Fibroblast of lung (primary cell): ENCODE data around the gene MSMB. TPM values are rescaled to one million over a fixed set of nuclear protein-coding genes. Genes with fewer than 3 reads are reported as not detected.

ENCODE experiments used
- DNase-seq, 2 donors: peaks; one replicate each; pipeline versions ENCODE4 v3.0.0 to v3.0.0-alpha.2; 2010; ENCODE audit warnings: low read depth in 2 of 2
- H2AFZ ChIP-seq: 2 replicates; pipeline ENCODE4 v1.5.1; 2012; ENCODE audit warnings: low read length, control low read depth, inconsistent platforms
- H3K27ac ChIP-seq: 2 replicates; pipeline ENCODE4 v1.5.1; 2011; ENCODE audit warnings: low read length, control low read depth; ENCODE audit not compliant: insufficient read depth
- H3K27me3 ChIP-seq: 2 replicates; pipeline ENCODE4 v1.5.1; 2011; ENCODE audit warnings: mild to moderate bottlenecking, low read length; ENCODE audit not compliant: control insufficient read depth, insufficient read depth
- H3K36me3 ChIP-seq: 2 replicates; pipeline ENCODE4 v1.5.1; 2011; ENCODE audit warnings: low read length; ENCODE audit not compliant: control insufficient read depth, insufficient read depth
- H3K4me1 ChIP-seq: 2 replicates; pipeline ENCODE4 v1.5.1; 2011; ENCODE audit warnings: low read length; ENCODE audit not compliant: control insufficient read depth, insufficient read depth; ENCODE audit errors: extremely low read depth
- H3K4me2 ChIP-seq: 2 replicates; pipeline ENCODE4 v1.5.1; 2011; ENCODE audit warnings: low read length, control low read depth; ENCODE audit not compliant: insufficient read depth; ENCODE audit errors: extremely low read depth
- H3K4me3 ChIP-seq, 4 experiments: fragments of 200-600 bp in 1 of 4; sonication (generic) in 1 of 4; replicated peaks in 1 of 4; 2 replicates each; pipeline ENCODE4 v1.5.1; 2011 to 2016; ENCODE audit warnings: low read length in 4 of 4, low read depth in 3 of 4, mild to moderate bottlenecking in 3 of 4, control low read depth in 2 of 4, inconsistent platforms in 1 of 4, mixed read lengths in 1 of 4; ENCODE audit not compliant: insufficient read depth in 1 of 4; ENCODE audit errors: control extremely low read depth in 1 of 4
- H3K79me2 ChIP-seq: 2 replicates; pipeline ENCODE4 v1.5.1; 2012; ENCODE audit warnings: mild to moderate bottlenecking, low read length, inconsistent platforms; ENCODE audit not compliant: control insufficient read depth, insufficient read depth
- H3K9ac ChIP-seq: 2 replicates; pipeline ENCODE4 v1.5.1; 2011; ENCODE audit warnings: mild to moderate bottlenecking, low read length, control low read depth; ENCODE audit not compliant: insufficient read depth
- H3K9me3 ChIP-seq: 2 replicates; pipeline ENCODE4 v1.5.1; 2012; ENCODE audit warnings: low read depth, low read length; ENCODE audit not compliant: control insufficient read depth, insufficient read depth
- H4K20me1 ChIP-seq: 2 replicates; pipeline ENCODE4 v1.5.1; 2011; ENCODE audit warnings: low read length; ENCODE audit not compliant: control insufficient read depth, insufficient read depth; ENCODE audit errors: extremely low read depth
- CTCF ChIP-seq, 2 donors: IDR thresholded peaks in 1 of 2; conservative IDR thresholded peaks in 1 of 2; 1 replicate in 1 of 2; 2 replicates in 1 of 2; pipeline ENCODE4 v1.5.1; 2011 to 2012; ENCODE audit warnings: low read length in 2 of 2, control low read depth in 1 of 2, inconsistent platforms in 1 of 2, low read depth in 1 of 2, mild to moderate bottlenecking in 1 of 2
- EZH2 ChIP-seq: IDR thresholded peaks from 2 replicates; pipeline ENCODE4 v1.5.1; 2012; ENCODE audit warnings: low read length, control low read depth, mild to moderate bottlenecking; ENCODE audit errors: missing control alignments
- polyA plus RNA-seq, 2 donors: library from polyadenylated mRNA; depleted of rRNA in 1 of 2; stranded (reverse) in 1 of 2; unstranded in 1 of 2; fragments of >200 nt; gene quantifications; 2 replicates each; pipeline ENCODE4 v1.2.1, GENCODE V29; 2011 to 2012; ENCODE audit warnings: missing spikeins in 1 of 2
- total RNA-seq: library from RNA; depleted of rRNA; stranded (reverse); fragments of >200 nt; gene quantifications from 2 replicates; pipeline ENCODE4 v1.2.1, GENCODE V29; 2014

The MSMB gene
- total and polyA plus RNA-seq, 2 donors (not counting 1 experiment from before 2014, with no cell fraction given): not detected

DNA sequence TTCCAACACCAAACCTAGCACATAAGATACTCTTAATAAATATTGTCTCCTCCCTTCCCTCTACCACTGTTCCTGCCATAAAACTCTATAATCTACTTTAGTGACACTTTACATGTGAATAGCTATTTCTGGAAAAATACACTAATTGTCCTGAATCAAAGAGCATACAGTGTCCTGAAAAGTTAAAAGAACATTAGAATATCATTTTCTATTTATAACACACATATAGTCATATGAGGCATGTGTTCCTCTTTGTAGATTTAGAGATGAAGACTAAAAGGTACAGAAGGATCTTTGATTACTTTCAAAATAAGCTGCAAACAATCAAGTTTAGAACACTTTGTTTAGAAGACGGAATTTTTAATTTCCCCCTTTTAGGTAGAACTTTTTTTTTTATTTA lies 29.3 kb downstream of the MSMB start:
- H3K4me1 ChIP-seq: peaks cover 16% of the 10 kb centered on the region
- H3K9me3 ChIP-seq: no peaks in the 10 kb centered on the region
- no peak for DNase-seq
- H3K4me2 ChIP-seq: no peak overlapping the region
- H2AFZ ChIP-seq: no peak overlapping the region
- no peak overlapping the region for H3K4me3 ChIP-seq
- no peak for TF ChIP-seq EZH2
- no peak for TF ChIP-seq CTCF (conservative IDR thresholded peaks at IDR 0.05 in 1 of 2, IDR thresholded peaks at IDR 0.05 in 1 of 2; ENCODE audit: low read depth in 1 of 2, low read length in 2 of 2)
- peaks cover 65% of the 10 kb centered on the region for H3K79me2 ChIP-seq
- no peaks in the 10 kb centered on the region for H4K20me1 ChIP-seq
- no peaks in the 10 kb centered on the region for H3K27me3 ChIP-seq
- peaks cover 7% of the 10 kb centered on the region for H3K36me3 ChIP-seq
- H3K27ac ChIP-seq: no peak overlapping the region
- H3K9ac ChIP-seq: no peak overlapping the region

DNA sequence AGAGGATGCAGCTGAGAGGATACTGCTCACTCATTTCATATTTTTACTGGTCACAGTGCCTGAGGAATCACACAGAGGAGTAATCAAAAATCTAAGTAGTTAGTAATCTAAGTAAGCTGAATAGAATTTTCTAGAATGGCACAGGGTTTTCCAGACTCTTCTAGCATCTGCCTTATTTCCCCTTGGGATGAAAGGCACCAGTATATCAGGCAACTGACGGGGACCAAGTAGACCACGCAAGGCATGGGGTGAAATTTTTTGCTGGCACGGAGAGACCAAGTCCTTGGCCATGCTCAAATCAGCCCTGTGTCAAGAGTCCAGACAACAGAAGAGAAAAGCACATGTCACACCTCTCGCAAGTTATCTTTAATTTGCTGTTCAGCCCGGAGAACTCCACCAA lies 29.9 kb downstream of the MSMB start:
- no peak overlapping the region for H3K27ac ChIP-seq

DNA sequence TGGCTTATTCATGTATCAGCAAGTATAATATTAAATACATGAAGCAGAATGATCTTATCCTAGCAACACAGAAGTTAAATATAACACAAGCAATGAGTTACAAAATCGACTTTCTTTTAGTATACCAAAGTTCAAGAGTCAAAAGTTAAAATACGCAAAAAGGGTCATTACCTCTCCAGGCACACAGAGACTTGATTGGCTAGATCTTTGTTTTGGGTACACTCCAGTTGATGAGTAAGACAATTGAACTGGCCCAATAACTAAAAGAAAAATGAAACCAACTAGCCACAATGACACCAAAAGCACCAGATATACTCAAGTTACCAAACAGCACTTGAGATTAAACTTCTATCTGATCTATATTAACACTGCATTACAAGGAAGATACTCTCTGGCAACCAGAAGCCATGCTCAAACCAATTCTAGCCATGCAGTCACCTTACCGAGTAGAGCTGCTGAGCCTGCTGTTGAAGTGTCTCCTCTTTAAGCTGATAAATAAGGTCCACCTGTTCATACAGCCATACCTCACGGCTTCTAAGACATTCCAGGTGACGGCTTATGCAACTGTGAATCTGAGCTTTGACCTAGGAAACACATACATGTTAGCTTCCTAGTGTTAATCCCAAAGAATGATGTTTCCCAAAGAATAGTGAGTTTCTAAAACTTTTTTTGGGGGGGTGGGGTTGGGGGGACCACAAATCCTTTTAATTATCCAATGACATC lies 31.2 kb downstream of the MSMB start:
- Histone ChIP-seq H3K9ac (no peak overlapping the region), H2AFZ (no peak overlapping the region), H3K4me3 (no peak overlapping the region), H3K4me1 (peaks cover 10% of the 10 kb centered on the region), H3K9me3 (no peaks in the 10 kb centered on the region), H3K4me2 (peak overlapping the region; percentile 29), H3K27ac (peak overlapping the region; percentile 70), H3K27me3 (no peaks in the 10 kb centered on the region), H3K36me3 (peaks cover 10% of the 10 kb centered on the region), H4K20me1 (no peaks in the 10 kb centered on the region), H3K79me2 (peaks cover 47% of the 10 kb centered on the region)
- TF ChIP-seq EZH2: no peak
- peak; percentile 51 to 87 for DNase-seq

More for the DNA sequence above, 29.9 kb downstream of the MSMB start:
- Histone ChIP-seq H3K9ac (no peak overlapping the region), H3K4me2 (no peak overlapping the region), H3K36me3 (peaks cover 7% of the 10 kb centered on the region), H4K20me1 (no peaks in the 10 kb centered on the region), H3K4me3 (no peak overlapping the region), H3K9me3 (no peaks in the 10 kb centered on the region), H3K79me2 (peaks cover 59% of the 10 kb centered on the region), H3K4me1 (peaks cover 14% of the 10 kb centered on the region), H2AFZ (no peak overlapping the region), H3K27me3 (no peaks in the 10 kb centered on the region)
- no peak for DNase-seq
- TF ChIP-seq EZH2 (no peak), CTCF (conservative IDR thresholded peaks at IDR 0.05 in 1 of 2, IDR thresholded peaks at IDR 0.05 in 1 of 2; ENCODE audit: low read depth in 1 of 2, low read length in 2 of 2) (no peak)
